Measurements from ENCODE around the gene ZRSR2. TPM values are rescaled to one million over a fixed set of nuclear protein-coding genes. Genes with fewer than 3 reads are reported as not detected.

Gene ZRSR2
- total and polyA plus RNA-seq, 2 of the 13 experiments (the other 11 are each of a cell fraction or from before 2014, with no cell fraction given), result 3.6 to 4.9 TPM

- Histone ChIP-seq H3K4me1 (ENCODE audit: insufficient read depth, low read length) (no peaks in the 10 kb centered on the region), H4K20me1 (ENCODE audit: insufficient read depth, low read length) (no peaks in the 10 kb centered on the region), H3K79me2 (ENCODE audit: insufficient read depth, low read length) (no peaks in the 10 kb centered on the region), H3K27ac (ENCODE audit: extremely low read length, insufficient read depth, low read length) (no peak overlapping the region), H3K9me3 (ENCODE audit: low read length) (no peaks in the 10 kb centered on the region), H3K36me3 (replicated peaks in 1 of 2; ENCODE audit: control insufficient read depth in 1 of 2, insufficient read depth in 2 of 2, low read length in 2 of 2) (0 out of 5 replicates have a peak, but pooled peaks cover 0 to 7% of the 10 kb centered on the region in 2 experiments), H3K9ac (ENCODE audit: insufficient read depth, low read depth, low read length) (no peak overlapping the region), H3K4me3 (replicated peaks in 1 of 3; ENCODE audit: insufficient read depth in 1 of 3, low read depth in 2 of 3, low read length in 3 of 3) (no peak overlapping the region), H3K4me2 (ENCODE audit: low read depth, low read length) (no peak overlapping the region), H3K27me3 (ENCODE audit: control insufficient read depth in 1 of 2, insufficient read depth in 2 of 2, low read length in 2 of 2) (no peaks in the 10 kb centered on the region), H2AFZ (ENCODE audit: low read length) (no peak overlapping the region)
- TF ChIP-seq TERF1 (CRISPR knock-in tag; IDR thresholded peaks at IDR 0.05) (no peak), JUNB (CRISPR knock-in tag; IDR thresholded peaks at IDR 0.05; ENCODE audit: borderline replicate concordance) (no peak), KLF12 (CRISPR knock-in tag; IDR thresholded peaks at IDR 0.05; ENCODE audit: borderline replicate concordance) (no peak), TBL1XR1 (IDR thresholded peaks at IDR 0.05; ENCODE audit: borderline replicate concordance, low read length, partially characterized antibody) (no peak), TEAD3 (CRISPR knock-in tag; optimal IDR thresholded peaks at IDR 0.05; ENCODE audit: borderline replicate concordance) (no peak), POLR2A (IDR thresholded peaks at IDR 0.05; ENCODE audit: insufficient read depth in 1 of 2, low read depth in 2 of 2, low read length in 2 of 2) (no peak), ZNF550 (CRISPR knock-in tag; IDR thresholded peaks at IDR 0.05; ENCODE audit: borderline replicate concordance) (no peak), NFIC (IDR thresholded peaks at IDR 0.05; ENCODE audit: low read length) (no peak)
- ATAC-seq (no peak), FAIRE-seq (no peak), DNase-seq (ENCODE audit: low spot score) (no peak)
- no TSS peak for BruUV-seq (replicated peaks)
- POLR2A ChIA-PET, result no interaction called here
- CTCF ChIA-PET (ENCODE audit: low intra/inter-chr PET ratio, low total read pairs), result no interaction called here
- in situ Hi-C loops (cut with HindIII; ENCODE audit: extremely low pct_ligation_motif_present, low pct_unique_long_range_greater_than_20kb), result no loop called here
- intact Hi-C loops (cut with micrococcal nuclease; ENCODE audit: unreplicated experiment), result no loop called here
Observed at GRCh38 chrX:15804563-15804962, 14.3 kb downstream of the ZRSR2 start.

GRCh38 chrX:15808254-15808653 is 18.0 kb downstream of the ZRSR2 start:
- no peak for ATAC-seq
- POLR2A ChIA-PET, result no interaction called here
- peaks cover 0 to 14% of the 10 kb centered on the region in 2 experiments; a peak in 1 of 5 replicates for H3K36me3 ChIP-seq (replicated peaks in 1 of 2; ENCODE audit: control insufficient read depth in 1 of 2, insufficient read depth in 2 of 2, low read length in 2 of 2)

More at GRCh38 chrX:15808254-15808653, 18.0 kb downstream of the ZRSR2 start:
- Histone ChIP-seq H3K4me1 (ENCODE audit: insufficient read depth, low read length) (no peaks in the 10 kb centered on the region), H4K20me1 (ENCODE audit: insufficient read depth, low read length) (no peaks in the 10 kb centered on the region), H3K4me3 (replicated peaks in 1 of 3; ENCODE audit: insufficient read depth in 1 of 3, low read depth in 2 of 3, low read length in 3 of 3) (no peak overlapping the region), H3K27ac (ENCODE audit: extremely low read length, insufficient read depth, low read length) (no peak overlapping the region), H3K27me3 (ENCODE audit: control insufficient read depth in 1 of 2, insufficient read depth in 2 of 2, low read length in 2 of 2) (no peaks in the 10 kb centered on the region), H3K4me2 (ENCODE audit: low read depth, low read length) (no peak overlapping the region), H3K9me3 (ENCODE audit: low read length) (no peaks in the 10 kb centered on the region), H3K9ac (ENCODE audit: insufficient read depth, low read depth, low read length) (no peak overlapping the region), H2AFZ (ENCODE audit: low read length) (no peak overlapping the region), H3K79me2 (ENCODE audit: insufficient read depth, low read length) (no peaks in the 10 kb centered on the region)
- intact Hi-C loops (cut with micrococcal nuclease; ENCODE audit: unreplicated experiment) (no loop called here), in situ Hi-C loops (cut with HindIII; ENCODE audit: extremely low pct_ligation_motif_present, low pct_unique_long_range_greater_than_20kb) (no loop called here)
- CTCF ChIA-PET (ENCODE audit: low intra/inter-chr PET ratio, low total read pairs), result no interaction called here
- no TSS peak for BruUV-seq (replicated peaks)
- no peak for FAIRE-seq
- WGBS (ENCODE audit: low lambda C conversion rate), result 98% methylated on average over 4 of the region's 4 CpGs
- DNase-seq (ENCODE audit: low spot score), result no peak
- no peak for TF ChIP-seq MEF2D (CRISPR knock-in tag; IDR thresholded peaks at IDR 0.05)
- no peak for TF ChIP-seq ZSCAN31 (CRISPR knock-in tag; IDR thresholded peaks at IDR 0.05; ENCODE audit: low read depth)
- no peak for TF ChIP-seq NAIF1 (CRISPR knock-in tag; IDR thresholded peaks at IDR 0.05; ENCODE audit: borderline replicate concordance)
- no peak for TF ChIP-seq HNRNPH1 (optimal IDR thresholded peaks at IDR 0.05; ENCODE audit: low read depth, low read length)
- TF ChIP-seq NFATC3 (CRISPR knock-in tag; IDR thresholded peaks at IDR 0.05), result no peak

Data from HepG2 (cell line).